H9 (cell line): ENCODE measurements around the gene FTHL17. TPM values are rescaled to one million over a fixed set of nuclear protein-coding genes. Genes with fewer than 3 reads are reported as not detected.

Experiments
- DNase-seq: peaks from one replicate; pipeline ENCODE4 v3.0.0-alpha.2; 2017
- H2AFZ ChIP-seq: one replicate; pipeline ENCODE4 v1.6.1; 2013; ENCODE audit warnings: mild to moderate bottlenecking, low read length, control low read depth, moderate library complexity
- H2AK5ac ChIP-seq: 2 replicates; pipeline ENCODE4 v1.6.1; 2013; ENCODE audit warnings: low read length, control low read depth, mixed read lengths; ENCODE audit not compliant: insufficient read length
- H2BK120ac ChIP-seq: one replicate; pipeline ENCODE4 v1.6.1; 2013; ENCODE audit warnings: low read depth, mild to moderate bottlenecking, low read length, control low read depth, inconsistent platforms; ENCODE audit not compliant: poor library complexity, severe bottlenecking
- H2BK12ac ChIP-seq: 2 replicates; pipeline ENCODE4 v1.6.1; 2013; ENCODE audit warnings: low read length, control low read depth, mixed read lengths, low read depth; ENCODE audit not compliant: insufficient read length
- H2BK15ac ChIP-seq: 2 replicates; pipeline ENCODE4 v1.6.1; 2013; ENCODE audit warnings: low read depth, low read length, control low read depth
- H2BK20ac ChIP-seq: one replicate; pipeline ENCODE4 v1.6.1; 2013; ENCODE audit warnings: low read depth, mild to moderate bottlenecking, low read length, control low read depth, inconsistent platforms; ENCODE audit not compliant: poor library complexity, severe bottlenecking
- H2BK5ac ChIP-seq: 2 replicates; pipeline ENCODE4 v1.6.1; 2013; ENCODE audit warnings: low read length, control low read depth, mixed read lengths; ENCODE audit not compliant: insufficient read length
- H3K14ac ChIP-seq: 2 replicates; pipeline ENCODE4 v1.6.1; 2013; ENCODE audit warnings: low read length, control low read depth; ENCODE audit not compliant: insufficient read depth
- H3K18ac ChIP-seq: 2 replicates; pipeline ENCODE4 v1.6.1; 2013; ENCODE audit warnings: low read depth, mild to moderate bottlenecking, mixed read lengths, low read length, control low read depth; ENCODE audit not compliant: insufficient read length
- H3K23ac ChIP-seq: 2 replicates; pipeline ENCODE4 v1.6.1; 2013; ENCODE audit warnings: low read length, control low read depth, mixed read lengths, low read depth; ENCODE audit not compliant: insufficient read length
- H3K23me2 ChIP-seq: 2 replicates; pipeline ENCODE4 v1.6.1; 2013; ENCODE audit warnings: low read depth, mild to moderate bottlenecking, mixed read lengths, low read length, control low read depth; ENCODE audit not compliant: insufficient read length, poor library complexity, severe bottlenecking
- H3K27ac ChIP-seq: 2 replicates; pipeline ENCODE4 v1.5.1; 2013; ENCODE audit warnings: low read length, control low read depth, mixed read lengths, low read depth; ENCODE audit not compliant: insufficient read length
- H3K27me3 ChIP-seq: 2 replicates; pipeline ENCODE4 v1.6.1; 2013; ENCODE audit warnings: low read length, control low read depth, inconsistent platforms; ENCODE audit not compliant: insufficient read depth
- H3K4ac ChIP-seq: 2 replicates; pipeline ENCODE4 v1.6.1; 2013; ENCODE audit warnings: low read depth, mild to moderate bottlenecking, control low read depth, inconsistent platforms, low read length, moderate library complexity
- H3K4me1 ChIP-seq: 2 replicates; pipeline ENCODE4 v1.6.1; 2013; ENCODE audit warnings: low read length, control low read depth, inconsistent platforms; ENCODE audit not compliant: insufficient read depth
- H3K4me2 ChIP-seq: 2 replicates; pipeline ENCODE4 v1.6.1; 2013; ENCODE audit warnings: low read length, control low read depth, mixed read lengths; ENCODE audit not compliant: insufficient read length, insufficient read depth
- H3K56ac ChIP-seq: 2 replicates; pipeline ENCODE4 v1.6.1; 2013; ENCODE audit warnings: low read depth, mild to moderate bottlenecking, mixed read lengths, low read length, control low read depth; ENCODE audit not compliant: insufficient read length
- H3K79me1 ChIP-seq: 2 replicates; pipeline ENCODE4 v1.6.1; 2013; ENCODE audit warnings: low read depth, mild to moderate bottlenecking, moderate library complexity, low read length, control low read depth, inconsistent platforms; ENCODE audit not compliant: insufficient read depth, poor library complexity, severe bottlenecking
- H3K79me2 ChIP-seq: 2 replicates; pipeline ENCODE4 v1.6.1; 2013; ENCODE audit warnings: low read length, control low read depth, inconsistent platforms; ENCODE audit not compliant: insufficient read depth
- H3K9ac ChIP-seq: 2 replicates; pipeline ENCODE4 v1.6.1; 2013; ENCODE audit warnings: low read length, control low read depth, mixed read lengths; ENCODE audit not compliant: insufficient read length; ENCODE audit errors: extremely low read depth
- H3K9me3 ChIP-seq: one replicate; pipeline ENCODE4 v1.6.1; 2013; ENCODE audit warnings: low read depth, low read length, inconsistent platforms; ENCODE audit not compliant: control insufficient read depth
- H3T11ph ChIP-seq: one replicate; pipeline ENCODE4 v1.6.1; 2013; ENCODE audit warnings: mild to moderate bottlenecking, low read length, control low read depth, inconsistent platforms
- H4K20me1 ChIP-seq: one replicate; pipeline ENCODE4 v1.6.1; 2013; ENCODE audit not compliant: control insufficient read depth, insufficient read length, insufficient read depth
- H4K5ac ChIP-seq: 2 replicates; pipeline ENCODE4 v1.6.1; 2013; ENCODE audit warnings: low read depth, mild to moderate bottlenecking, mixed read lengths, low read length, control low read depth; ENCODE audit not compliant: insufficient read length
- H4K8ac ChIP-seq: replicated peaks from 2 replicates; pipeline ENCODE4 v1.6.1; 2013; ENCODE audit warnings: low read length, control low read depth, mixed read lengths, low read depth; ENCODE audit not compliant: insufficient read length
- H4K91ac ChIP-seq: 2 replicates; pipeline ENCODE4 v1.6.1; 2013; ENCODE audit warnings: low read depth, mild to moderate bottlenecking, moderate library complexity, mixed read lengths, low read length, control low read depth; ENCODE audit not compliant: insufficient read length
- H3K27ac Mint-ChIP-seq, 3 experiments: 2 replicates in 2 of 3; 3 replicates in 1 of 3; pipeline ENCODE4 v1.8.0; 2020 to 2021; ENCODE audit warnings: mixed read lengths in 3 of 3, mild to moderate bottlenecking in 1 of 3, moderate library complexity in 1 of 3
- H3K27me3 Mint-ChIP-seq: 2 replicates; pipeline ENCODE4 v1.8.0; 2021; ENCODE audit warnings: low read depth, mild to moderate bottlenecking, moderate library complexity, mixed read lengths
- H3K36me3 Mint-ChIP-seq, 3 experiments: 2 replicates in 2 of 3; 3 replicates in 1 of 3; pipeline ENCODE4 v1.8.0; 2020 to 2021; ENCODE audit warnings: low read depth in 3 of 3, mixed read lengths in 3 of 3; ENCODE audit not compliant: insufficient read depth in 1 of 3
- H3K4me1 Mint-ChIP-seq, 2 experiments: 2 replicates each; pipeline ENCODE4 v1.8.0; 2020; ENCODE audit warnings: mixed read lengths in 2 of 2
- H3K4me3 Mint-ChIP-seq, 2 experiments: 2 replicates in 1 of 2; 3 replicates in 1 of 2; pipeline ENCODE4 v1.8.0; 2020 to 2021; ENCODE audit warnings: mild to moderate bottlenecking in 2 of 2, mixed read lengths in 2 of 2, moderate library complexity in 1 of 2
- H3K9me3 Mint-ChIP-seq, 2 experiments: 2 replicates in 1 of 2; 3 replicates in 1 of 2; pipeline ENCODE4 v1.8.0; 2020; ENCODE audit warnings: mild to moderate bottlenecking in 2 of 2, mixed read lengths in 2 of 2, moderate library complexity in 1 of 2
- total RNA-seq: library from RNA; stranded (reverse); gene quantifications from 2 replicates; pipeline ENCODE4 v1.2.1, GENCODE V29; 2021
- TF ChIP-seq, protein P1 (sequence below): fragments of 200-600 bp; sonication (generic); conservative IDR thresholded peaks from 3 replicates; pipeline ENCODE4 v1.8.0; 2021; ENCODE audit warnings: antibody characterized with exemption, mild to moderate bottlenecking

FTHL17 gene
- total RNA-seq, 1 experiment from 2014 or later, result not detected

DNA sequence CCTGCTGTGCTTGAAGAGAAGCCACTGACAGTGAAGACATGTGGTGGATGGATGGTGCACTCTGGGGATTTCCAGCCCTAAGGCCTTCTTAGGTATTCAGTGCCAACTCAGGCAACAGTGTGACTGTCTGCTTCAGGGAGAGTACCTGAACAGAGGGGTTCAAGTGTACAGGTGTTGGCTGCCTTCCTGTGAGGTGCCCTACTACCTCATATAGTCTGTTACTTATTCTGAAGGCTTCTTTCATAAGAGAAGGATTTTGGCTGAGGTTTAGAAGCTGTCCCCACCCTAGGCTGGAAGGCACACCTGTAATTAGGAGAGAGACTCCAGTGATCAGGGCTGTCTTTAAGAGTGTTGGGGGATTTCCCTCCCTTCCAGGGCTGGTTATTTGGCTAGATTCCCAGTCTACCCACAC is 1.8 kb downstream of the FTHL17 start:
- H2BK120ac ChIP-seq, result no peak overlapping the region
- DNase-seq, result no peak
- H3K79me1 ChIP-seq, result no peaks in the 10 kb centered on the region
- H2BK12ac ChIP-seq, result no peak overlapping the region
- no peaks in the 10 kb centered on the region; the same call in 1 of the 2 replicates for H3K27me3 Mint-ChIP-seq
- no peak overlapping the region for H3K9ac ChIP-seq
- H2AK5ac ChIP-seq, result no peak overlapping the region
- H3K4me3 Mint-ChIP-seq, result no peak overlapping the region
- no peak overlapping the region for H4K5ac ChIP-seq
- H4K20me1 ChIP-seq, result no peaks in the 10 kb centered on the region
- H2AFZ ChIP-seq, result no peak overlapping the region
- H3K4ac ChIP-seq, result no peak overlapping the region
- TF ChIP-seq, protein P1, sequence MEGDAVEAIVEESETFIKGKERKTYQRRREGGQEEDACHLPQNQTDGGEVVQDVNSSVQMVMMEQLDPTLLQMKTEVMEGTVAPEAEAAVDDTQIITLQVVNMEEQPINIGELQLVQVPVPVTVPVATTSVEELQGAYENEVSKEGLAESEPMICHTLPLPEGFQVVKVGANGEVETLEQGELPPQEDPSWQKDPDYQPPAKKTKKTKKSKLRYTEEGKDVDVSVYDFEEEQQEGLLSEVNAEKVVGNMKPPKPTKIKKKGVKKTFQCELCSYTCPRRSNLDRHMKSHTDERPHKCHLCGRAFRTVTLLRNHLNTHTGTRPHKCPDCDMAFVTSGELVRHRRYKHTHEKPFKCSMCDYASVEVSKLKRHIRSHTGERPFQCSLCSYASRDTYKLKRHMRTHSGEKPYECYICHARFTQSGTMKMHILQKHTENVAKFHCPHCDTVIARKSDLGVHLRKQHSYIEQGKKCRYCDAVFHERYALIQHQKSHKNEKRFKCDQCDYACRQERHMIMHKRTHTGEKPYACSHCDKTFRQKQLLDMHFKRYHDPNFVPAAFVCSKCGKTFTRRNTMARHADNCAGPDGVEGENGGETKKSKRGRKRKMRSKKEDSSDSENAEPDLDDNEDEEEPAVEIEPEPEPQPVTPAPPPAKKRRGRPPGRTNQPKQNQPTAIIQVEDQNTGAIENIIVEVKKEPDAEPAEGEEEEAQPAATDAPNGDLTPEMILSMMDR, result no peak
- no peak overlapping the region for H4K8ac ChIP-seq
- H3K18ac ChIP-seq, result no peak overlapping the region
- H3K79me2 ChIP-seq, result no peaks in the 10 kb centered on the region
- H3K4me1 ChIP-seq, result no peaks in the 10 kb centered on the region
- no peak overlapping the region for H3K27ac ChIP-seq
- no peak overlapping the region for H4K91ac ChIP-seq
- no peaks in the 10 kb centered on the region; a peak in 1 of 4 replicates for H3K4me1 Mint-ChIP-seq
- H3K14ac ChIP-seq, result no peak overlapping the region
- peaks cover 8 to 13% (median 11%) of the 10 kb centered on the region in 3 experiments; a peak in 6 of 7 replicates for H3K36me3 Mint-ChIP-seq
- no peak overlapping the region for H3T11ph ChIP-seq
- H3K56ac ChIP-seq, result no peak overlapping the region
- no peaks in the 10 kb centered on the region for H3K9me3 ChIP-seq
- no peak overlapping the region for H2BK20ac ChIP-seq
- no peak overlapping the region for H3K23ac ChIP-seq
- peaks cover 74% of the 10 kb centered on the region in 2 experiments for H3K9me3 Mint-ChIP-seq
- no peaks in the 10 kb centered on the region for H3K23me2 ChIP-seq
- no peak overlapping the region for H3K4me2 ChIP-seq
- H2BK5ac ChIP-seq, result no peak overlapping the region
- H2BK15ac ChIP-seq, result no peak overlapping the region
- H3K27ac Mint-ChIP-seq, result no peak overlapping the region
- no peaks in the 10 kb centered on the region for H3K27me3 ChIP-seq
